ENCODE results near the gene CLMN. TPM values are rescaled to one million over a fixed set of nuclear protein-coding genes. Genes with fewer than 3 reads are reported as not detected.

Gene CLMN
- total and polyA plus RNA-seq, 2 of the 4 experiments (the other 2 are of a cell fraction): 0.10 to 0.18 TPM

DNA sequence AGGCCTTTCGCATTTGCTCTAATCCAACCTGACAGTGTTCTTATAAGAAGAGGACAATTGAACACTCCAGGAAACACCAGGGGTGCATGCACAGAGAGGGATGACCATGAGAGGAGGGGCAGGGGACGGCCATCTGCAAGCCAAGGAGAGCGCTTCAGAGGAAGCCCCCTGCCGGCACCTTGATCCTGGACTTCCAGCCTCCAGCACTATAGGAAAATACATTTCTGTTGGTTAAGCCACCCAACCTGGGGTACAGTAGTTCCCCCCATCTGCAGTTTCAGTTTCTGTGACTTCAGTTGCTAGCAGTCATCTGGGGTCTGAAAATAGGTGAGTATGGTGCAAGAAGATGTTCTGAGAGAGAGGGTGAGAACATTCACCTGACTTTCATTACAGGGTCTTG, 64.7 kb downstream of the CLMN start:
- Histone ChIP-seq H2AK9ac (replicated peaks; ENCODE audit: low read depth, low read length, poor library complexity) (no peak overlapping the region), H3K9ac (ENCODE audit: low read depth, low read length) (no peak overlapping the region), H3K4me1 (ENCODE audit: control insufficient read depth, insufficient read depth, low read length) (no peaks in the 10 kb centered on the region), H2AK5ac (ENCODE audit: low read depth, low read length) (no peak overlapping the region), H2AFZ (replicated peaks; ENCODE audit: low read length, poor library complexity) (no peak overlapping the region), H2BK15ac (ENCODE audit: low read depth, low read length) (no peak overlapping the region), H4K5ac (ENCODE audit: low read depth, low read length) (no peak overlapping the region), H4K20me1 (ENCODE audit: insufficient read depth, low read length) (no peaks in the 10 kb centered on the region), H3K27ac (ENCODE audit: insufficient read depth, low read length) (no peak overlapping the region), H3K56ac (ENCODE audit: extremely low read depth, insufficient read depth, low read length) (no peak overlapping the region), H3K4me2 (ENCODE audit: low read depth, low read length) (no peak overlapping the region), H2BK120ac (ENCODE audit: low read depth, low read length) (no peak overlapping the region), H3K4me3 (ENCODE audit: insufficient read depth, low read depth, low read length) (no peak overlapping the region), H3K36me3 (ENCODE audit: control insufficient read depth, insufficient read depth, low read length) (no peaks in the 10 kb centered on the region), H3K14ac (replicated peaks; ENCODE audit: low read depth, low read length) (no peak overlapping the region), H4K8ac (ENCODE audit: low read depth in 2 of 2, low read length in 2 of 2) (no peak overlapping the region), H3K4ac (ENCODE audit: low read depth, low read length) (no peak overlapping the region), H3K18ac (ENCODE audit: low read depth, low read length) (no peak overlapping the region), H3K9me1 (ENCODE audit: insufficient read depth, low read length) (no peaks in the 10 kb centered on the region), H3K9me3 (ENCODE audit: control insufficient read depth, insufficient read depth, low read length) (no peaks in the 10 kb centered on the region; the same call in 1 of the 2 replicates), H3K27me3 (ENCODE audit: control insufficient read depth, insufficient read depth, low read length) (no peaks in the 10 kb centered on the region), H4K91ac (ENCODE audit: insufficient read depth, low read depth, low read length) (no peak overlapping the region), H3K79me1 (ENCODE audit: low read depth in 1 of 2, low read length in 2 of 2) (no peaks in the 10 kb centered on the region), H3K23ac (ENCODE audit: low read depth, low read length) (no peak overlapping the region), H2BK20ac (ENCODE audit: low read depth, low read length) (no peak overlapping the region), H2BK5ac (ENCODE audit: low read depth, low read length, poor library complexity, severe bottlenecking) (no peak overlapping the region)
- in situ Hi-C loops (cut with MboI; ENCODE audit: low sequenced_read_pairs) (no loop called here), dilution Hi-C loops (cut with HindIII; ENCODE audit: low sequenced_read_pairs, unreplicated experiment) (no loop called here), intact Hi-C loops (cut with micrococcal nuclease) (no loop called here)
- DNase-seq (no peak), ATAC-seq (ENCODE audit: low read depth) (no peak)
- ChIA-PET POLR2A (ENCODE audit: unreplicated experiment) (no interaction called here), CTCF (no interaction called here)
- TF ChIP-seq RFX5 (IDR thresholded peaks at IDR 0.05; ENCODE audit: low read depth, low read length) (no peak), CHD1 (IDR thresholded peaks at IDR 0.05; ENCODE audit: low read depth, low read length) (no peak)
- TF ChIP-seq, protein P1, sequence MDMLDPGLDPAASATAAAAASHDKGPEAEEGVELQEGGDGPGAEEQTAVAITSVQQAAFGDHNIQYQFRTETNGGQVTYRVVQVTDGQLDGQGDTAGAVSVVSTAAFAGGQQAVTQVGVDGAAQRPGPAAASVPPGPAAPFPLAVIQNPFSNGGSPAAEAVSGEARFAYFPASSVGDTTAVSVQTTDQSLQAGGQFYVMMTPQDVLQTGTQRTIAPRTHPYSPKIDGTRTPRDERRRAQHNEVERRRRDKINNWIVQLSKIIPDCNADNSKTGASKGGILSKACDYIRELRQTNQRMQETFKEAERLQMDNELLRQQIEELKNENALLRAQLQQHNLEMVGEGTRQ (IDR thresholded peaks at IDR 0.05; ENCODE audit: low read depth, low read length): no peak
- BruUV-seq (replicated peaks): no TSS peak
- WGBS, 2 experiments (ENCODE audit: extremely low coverage in 2 of 2, insufficient read length in 1 of 2): no CpG with 5 or more reads among the region's 4 CpGs

All from IMR-90 (cell line).